ENCODE results near the gene MEGF11.

- TF ChIP-seq, protein P1, sequence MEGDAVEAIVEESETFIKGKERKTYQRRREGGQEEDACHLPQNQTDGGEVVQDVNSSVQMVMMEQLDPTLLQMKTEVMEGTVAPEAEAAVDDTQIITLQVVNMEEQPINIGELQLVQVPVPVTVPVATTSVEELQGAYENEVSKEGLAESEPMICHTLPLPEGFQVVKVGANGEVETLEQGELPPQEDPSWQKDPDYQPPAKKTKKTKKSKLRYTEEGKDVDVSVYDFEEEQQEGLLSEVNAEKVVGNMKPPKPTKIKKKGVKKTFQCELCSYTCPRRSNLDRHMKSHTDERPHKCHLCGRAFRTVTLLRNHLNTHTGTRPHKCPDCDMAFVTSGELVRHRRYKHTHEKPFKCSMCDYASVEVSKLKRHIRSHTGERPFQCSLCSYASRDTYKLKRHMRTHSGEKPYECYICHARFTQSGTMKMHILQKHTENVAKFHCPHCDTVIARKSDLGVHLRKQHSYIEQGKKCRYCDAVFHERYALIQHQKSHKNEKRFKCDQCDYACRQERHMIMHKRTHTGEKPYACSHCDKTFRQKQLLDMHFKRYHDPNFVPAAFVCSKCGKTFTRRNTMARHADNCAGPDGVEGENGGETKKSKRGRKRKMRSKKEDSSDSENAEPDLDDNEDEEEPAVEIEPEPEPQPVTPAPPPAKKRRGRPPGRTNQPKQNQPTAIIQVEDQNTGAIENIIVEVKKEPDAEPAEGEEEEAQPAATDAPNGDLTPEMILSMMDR (IDR thresholded peaks at IDR 0.05) = no peak
- TF ChIP-seq POLR2A (IDR thresholded peaks at IDR 0.05) (no peak), POLR2AphosphoS5 (IDR thresholded peaks at IDR 0.05) (no peak)
Measured at GRCh38 chr15:66296186-66296585, 42.6 kb upstream of the MEGF11 start.
